HG03095 (cell line): ENCODE measurements around the gene ACOT4.
A peak's percentile ranks its signal among the peaks of the same experiment; 100 is the strongest.
"Not testable (repeated sequence)": the region's sequence is repeated elsewhere in the genome, so short reads cannot be mapped to it uniquely, and the experiment has no call there.

Experiments
- ATAC-seq: cut with Tn5 transposase; IDR thresholded peaks from one replicate; pipeline ENCODE4 v1.9.1; 2021; ENCODE audit warnings: moderate library complexity; ENCODE audit not compliant: unreplicated experiment

The ACOT4 gene

DNA sequence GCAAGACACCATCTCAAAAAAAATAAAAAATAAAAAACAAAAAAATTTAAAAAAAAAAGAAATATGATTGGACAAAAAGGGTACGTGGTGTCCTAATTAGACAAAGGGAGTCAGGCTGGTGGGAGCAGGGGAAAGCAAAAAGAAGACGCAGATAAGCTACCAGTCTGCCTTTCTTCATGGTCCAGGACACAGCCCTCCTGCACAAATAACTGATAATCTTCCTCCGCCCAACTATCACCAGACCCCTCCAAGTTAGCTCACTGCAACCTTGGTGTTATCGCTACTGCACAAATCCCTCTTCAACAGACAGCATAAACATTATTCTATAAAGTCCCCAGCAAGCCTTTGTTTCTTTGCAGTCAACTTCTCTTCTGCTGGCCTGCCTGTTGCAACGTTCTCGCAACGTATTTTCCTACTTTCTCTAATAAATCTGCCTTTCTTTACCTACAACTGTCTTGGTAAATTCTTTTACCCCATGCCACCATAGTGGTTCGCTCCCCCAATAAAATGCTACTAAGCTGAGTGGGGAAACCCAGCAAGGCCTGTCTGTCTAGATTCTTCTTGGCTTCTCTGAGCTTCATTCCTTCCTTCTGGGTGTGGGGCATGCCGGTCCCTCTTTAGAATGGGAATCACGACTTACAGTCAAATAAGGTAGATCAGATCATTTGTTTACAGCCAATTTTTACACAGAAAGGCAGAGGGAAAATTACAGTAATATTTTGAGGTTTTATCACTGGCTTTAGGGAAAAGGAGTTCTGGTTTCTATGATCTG, 38.5 kb downstream of the ACOT4 start:
- no peak for ATAC-seq

DNA sequence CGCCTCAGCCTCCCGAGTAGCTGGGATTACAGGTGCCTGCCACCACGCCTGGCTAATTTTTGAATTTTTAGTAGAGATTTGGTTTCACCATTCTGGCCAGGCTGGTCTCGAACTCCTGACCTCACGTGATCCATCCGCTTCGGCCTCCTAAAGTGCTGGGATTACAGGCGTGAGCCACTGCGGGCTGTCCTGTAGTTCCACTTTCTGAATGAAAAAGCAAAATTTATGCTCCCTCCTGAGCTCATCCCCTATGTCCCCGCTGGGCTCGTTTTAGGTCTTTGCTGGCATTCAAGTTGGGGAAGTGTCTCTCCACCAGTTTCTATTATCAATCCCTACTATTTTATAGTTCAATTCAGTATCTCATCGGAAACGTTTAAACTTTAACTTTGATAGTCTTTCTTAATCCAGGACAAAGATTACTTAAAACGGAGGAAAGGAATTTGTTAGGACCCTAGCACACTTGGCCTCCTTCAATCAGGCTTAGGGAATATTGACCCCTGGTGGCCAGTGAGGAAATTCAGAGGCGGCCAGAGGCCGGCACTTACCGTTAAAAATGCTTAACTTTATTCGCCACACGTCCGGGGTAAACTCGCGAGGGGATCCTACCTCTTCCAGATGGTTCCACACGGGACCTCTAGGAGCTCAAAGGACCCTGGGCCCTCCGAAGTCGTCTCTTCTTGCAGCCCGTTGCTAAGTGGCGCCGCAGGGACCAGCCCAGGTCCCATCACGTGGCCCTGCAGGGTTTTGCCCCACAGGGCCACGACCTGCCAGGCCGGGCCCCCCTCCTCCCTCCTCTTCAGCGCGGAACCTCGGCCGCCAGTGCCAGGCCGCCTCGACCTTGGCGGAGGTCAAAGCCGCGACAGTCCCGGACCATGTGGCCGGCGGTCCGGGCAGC, 41.7 kb downstream of the ACOT4 start:
- ATAC-seq = no peak

DNA sequence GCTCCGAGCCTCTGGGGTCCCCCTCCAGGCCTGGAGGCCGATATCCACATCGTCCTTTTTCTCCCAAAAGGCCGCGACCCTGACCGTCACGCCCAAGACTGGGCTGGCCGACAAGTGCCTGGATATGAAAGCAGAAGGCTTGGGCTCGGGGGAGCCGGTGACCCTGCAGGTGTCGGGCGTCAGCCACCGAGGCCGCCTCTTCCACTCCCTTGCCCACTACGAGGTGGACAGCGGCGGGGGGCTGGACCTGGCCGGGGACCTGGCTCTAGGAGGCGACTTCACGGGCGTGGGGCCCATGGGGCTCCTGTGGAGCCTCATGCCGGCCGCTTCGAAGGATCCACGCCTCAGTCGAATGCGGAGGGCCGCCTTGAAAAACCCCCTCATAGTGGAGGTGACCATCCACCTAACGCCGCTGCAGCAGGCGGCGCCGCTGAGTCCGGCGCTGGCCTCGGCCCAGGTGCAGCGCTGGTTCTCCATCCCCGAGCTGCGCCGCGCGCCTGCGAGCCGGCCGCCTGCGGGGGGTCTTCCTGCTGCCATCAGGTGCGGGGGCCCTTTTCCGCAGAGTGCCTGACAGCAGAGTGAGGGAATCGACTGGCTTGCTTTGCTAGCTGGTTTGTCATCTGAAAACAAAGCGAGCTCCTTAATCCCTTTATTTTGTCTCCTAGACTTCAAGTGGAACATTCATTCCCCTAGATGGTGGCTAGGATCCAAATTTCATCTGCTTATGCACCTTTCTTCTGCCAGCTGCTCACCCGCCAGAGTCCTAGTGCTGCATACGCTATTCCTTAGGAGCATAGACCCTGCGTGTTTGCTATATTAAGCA, 42.5 kb downstream of the ACOT4 start:
- no peak for ATAC-seq

DNA sequence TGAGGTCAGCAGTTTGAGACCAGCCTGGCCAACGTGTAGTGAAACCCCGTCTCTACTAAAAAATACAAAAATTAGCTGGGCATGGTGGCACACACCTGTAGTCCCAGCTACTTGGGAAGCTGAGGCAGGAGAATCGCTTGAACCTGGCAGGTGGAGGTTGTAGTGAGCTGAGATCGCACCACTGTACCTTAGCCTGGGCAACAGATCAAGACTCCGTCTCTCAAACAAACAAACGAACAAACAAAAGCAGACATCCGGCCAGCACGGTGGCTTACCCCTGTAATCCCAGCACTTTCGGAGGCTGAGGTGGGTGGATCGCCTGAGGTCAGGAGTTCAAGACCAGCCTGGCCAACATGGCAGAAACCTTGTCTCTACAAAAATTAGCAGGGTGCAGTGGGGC, 44.7 kb downstream of the ACOT4 start:
- not testable (repeated sequence) for ATAC-seq

DNA sequence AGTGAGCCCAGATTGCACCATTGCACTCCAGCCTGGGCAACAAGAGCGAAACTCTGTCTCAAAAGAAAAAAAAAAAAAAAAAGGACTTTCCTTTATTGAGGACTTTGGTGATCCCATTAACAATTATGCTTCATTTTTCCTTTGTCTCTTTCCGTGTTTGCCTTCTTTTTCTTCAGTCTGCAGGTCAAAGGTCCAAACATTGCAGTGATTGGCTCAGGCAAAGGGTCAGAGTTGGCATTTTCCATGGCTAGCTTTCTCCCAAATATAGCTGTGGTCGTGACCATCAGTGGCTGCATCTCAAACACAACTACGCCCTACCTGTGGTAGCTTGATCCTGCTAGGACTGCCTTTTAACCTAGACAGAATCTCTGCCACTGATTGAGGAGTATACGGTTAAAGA, 46.2 kb downstream of the ACOT4 start:
- no peak for ATAC-seq

DNA sequence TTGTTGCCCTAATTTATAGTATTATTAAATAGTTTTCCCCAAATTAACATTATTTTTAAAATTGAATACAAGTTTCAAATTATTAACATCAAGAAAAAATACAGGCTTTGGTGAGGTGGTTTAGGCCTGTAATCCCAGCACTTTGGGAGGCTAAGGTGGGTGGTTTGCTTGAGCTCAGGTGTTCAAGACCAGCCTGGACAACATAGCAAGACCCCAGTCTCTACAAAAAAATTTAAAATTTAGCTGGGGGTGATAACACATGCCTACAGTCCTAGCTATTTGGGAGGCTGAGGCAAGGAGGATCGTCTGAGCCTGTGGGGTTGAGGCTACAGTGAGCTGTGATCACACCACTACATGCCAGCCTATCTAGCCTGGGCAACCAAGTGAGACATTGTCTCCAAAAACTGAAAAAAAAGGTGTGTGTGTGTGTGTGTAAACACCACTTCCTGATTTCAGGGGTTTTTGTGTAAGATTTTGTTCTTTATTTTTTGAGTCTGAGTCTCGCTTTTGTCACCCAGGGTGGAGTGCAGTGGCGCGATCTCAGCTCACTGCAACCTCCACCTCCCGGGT, 49.2 kb downstream of the ACOT4 start:
- ATAC-seq = no peak

DNA sequence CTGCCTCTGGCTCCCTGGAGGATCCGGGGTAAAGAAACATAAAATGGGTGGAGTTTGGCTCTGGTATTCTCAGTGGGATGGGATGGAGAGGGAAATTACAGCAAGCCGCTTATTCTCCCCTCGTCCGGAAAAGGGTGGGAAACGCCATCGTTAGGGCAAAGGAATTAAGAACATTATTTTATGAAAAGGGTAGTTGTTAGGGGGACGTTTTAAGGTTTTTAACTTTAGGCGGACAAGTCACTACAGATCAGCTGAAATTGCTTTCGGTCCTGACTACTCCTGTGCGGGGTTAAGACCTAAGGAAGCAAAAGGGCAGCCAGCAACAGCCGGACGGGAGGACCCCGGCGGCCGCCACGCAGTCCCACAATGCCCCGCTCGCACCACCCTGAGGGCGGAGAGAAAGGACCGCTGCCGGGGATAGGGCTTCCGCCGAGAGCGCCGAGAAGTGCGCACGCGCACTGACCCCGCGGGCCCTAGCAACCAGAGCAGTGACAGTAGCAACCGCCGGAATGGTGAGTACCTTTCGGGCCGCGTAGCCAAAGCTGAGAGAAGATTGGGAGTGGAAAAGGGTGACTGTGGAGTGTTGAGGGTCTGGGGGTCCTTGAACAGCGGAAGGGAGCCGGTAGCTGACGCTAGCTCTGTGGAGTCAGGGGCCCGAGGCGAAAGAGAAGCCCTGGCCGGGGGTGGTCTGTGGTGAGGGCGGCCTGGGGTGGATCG, 53.0 kb downstream of the ACOT4 start, which contains the start of gene DNAL1:
DNAL1 (plus strand) TSS at position 456 of the 717 bp plus-strand sequence; CDS start at position 510, 54 bp downstream.
- peak; percentile 92 for ATAC-seq

DNA sequence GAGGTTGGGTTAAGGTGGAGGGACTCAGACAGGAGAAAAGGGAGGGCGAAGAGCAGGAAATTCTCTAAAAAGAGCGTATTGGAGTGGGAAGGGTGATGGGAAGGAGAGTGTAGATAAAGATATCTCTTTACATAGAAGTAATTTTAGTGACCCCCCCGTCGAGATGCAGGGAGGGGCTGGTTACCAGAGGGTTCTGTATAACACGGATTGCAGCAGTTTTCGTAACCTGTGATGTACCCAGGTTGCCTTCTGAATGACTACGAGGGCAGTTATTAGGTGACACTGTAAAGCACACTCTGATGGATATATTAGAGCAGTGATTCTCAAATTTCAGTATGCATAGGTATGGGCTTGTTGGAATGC, 53.6 kb downstream of the ACOT4 start:
- ATAC-seq = peak; percentile 9
